Omental fat pad (tissue), 4 donors: ENCODE results near the gene DHFR. TPM values are rescaled to one million over a fixed set of nuclear protein-coding genes. Genes with fewer than 3 reads are reported as not detected.
A peak's percentile ranks its signal among the peaks of the same experiment; 100 is the strongest.

ENCODE experiments used
- ATAC-seq: fragments of 150-250 bp; one replicate; pipeline ENCODE4 v1.9.1; 2016; ENCODE audit warnings: mild to moderate bottlenecking, moderate library complexity; ENCODE audit not compliant: low FRiP score
- DNase-seq: peaks from one replicate; pipeline ENCODE4 v3.0.0-alpha.2; 2019; ENCODE audit warnings: low spot score
- total RNA-seq, 4 donors: library from RNA; depleted of rRNA; stranded (reverse); fragments of >200 nt; gene quantifications; one replicate each; pipeline ENCODE4 v1.1.0, GENCODE V29; 2016
- TF ChIP-seq, protein P1 (sequence below), 3 donors: fragments of 450-650 bp; IDR thresholded peaks; one replicate each; pipeline ENCODE4 v1.5.1; 2016 to 2017; ENCODE audit warnings: antibody characterized with exemption in 3 of 3, mild to moderate bottlenecking in 3 of 3, moderate library complexity in 2 of 3

Gene DHFR
- 10 to 100 TPM in 3 of 4 donors, 1 to 10 TPM in 1; 9.1 to 12.2 (median 10.2) TPM for total RNA-seq

DNA sequence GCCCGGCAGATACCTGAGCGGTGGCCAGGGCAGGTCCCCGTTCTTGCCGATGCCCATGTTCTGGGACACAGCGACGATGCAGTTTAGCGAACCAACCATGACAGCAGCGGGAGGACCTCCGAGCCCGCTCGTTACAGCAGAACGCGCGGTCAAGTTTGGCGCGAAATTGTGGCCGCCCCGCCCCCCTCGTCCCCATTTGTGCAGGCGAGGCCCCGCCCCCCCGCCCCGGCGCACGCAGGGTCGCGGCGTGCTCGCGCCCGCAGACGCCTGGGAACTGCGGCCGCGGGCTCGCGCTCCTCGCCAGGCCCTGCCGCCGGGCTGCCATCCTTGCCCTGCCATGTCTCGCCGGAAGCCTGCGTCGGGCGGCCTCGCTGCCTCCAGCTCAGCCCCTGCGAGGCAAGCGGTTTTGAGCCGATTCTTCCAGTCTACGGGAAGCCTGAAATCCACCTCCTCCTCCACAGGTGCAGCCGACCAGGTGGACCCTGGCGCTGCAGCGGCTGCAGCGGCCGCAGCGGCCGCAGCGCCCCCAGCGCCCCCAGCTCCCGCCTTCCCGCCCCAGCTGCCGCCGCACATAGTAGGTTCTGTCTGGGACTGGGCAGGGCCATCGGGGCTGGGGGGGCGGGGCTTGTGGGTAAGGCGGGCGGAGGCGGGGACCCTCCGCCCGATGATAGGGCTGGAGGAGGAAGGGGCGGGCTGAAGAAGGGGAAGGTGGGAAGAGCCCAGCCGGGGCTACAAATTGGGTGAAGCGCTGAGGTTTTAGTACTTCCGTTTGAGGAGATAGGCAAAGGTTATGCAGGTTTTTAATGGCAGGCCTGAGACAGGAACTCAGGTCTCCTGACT lies at the start of gene DHFR, which contains the start of gene MSH3:
TSS of gene DHFR (minus strand) at position 593 of the 840 bp plus-strand sequence. CDS start at position 99, 494 bp downstream.
TSS of gene MSH3 (plus strand) at position 262 of the 840 bp plus-strand sequence. CDS start at position 338, 76 bp downstream.
- no peak for ATAC-seq
- TF ChIP-seq, protein P1, sequence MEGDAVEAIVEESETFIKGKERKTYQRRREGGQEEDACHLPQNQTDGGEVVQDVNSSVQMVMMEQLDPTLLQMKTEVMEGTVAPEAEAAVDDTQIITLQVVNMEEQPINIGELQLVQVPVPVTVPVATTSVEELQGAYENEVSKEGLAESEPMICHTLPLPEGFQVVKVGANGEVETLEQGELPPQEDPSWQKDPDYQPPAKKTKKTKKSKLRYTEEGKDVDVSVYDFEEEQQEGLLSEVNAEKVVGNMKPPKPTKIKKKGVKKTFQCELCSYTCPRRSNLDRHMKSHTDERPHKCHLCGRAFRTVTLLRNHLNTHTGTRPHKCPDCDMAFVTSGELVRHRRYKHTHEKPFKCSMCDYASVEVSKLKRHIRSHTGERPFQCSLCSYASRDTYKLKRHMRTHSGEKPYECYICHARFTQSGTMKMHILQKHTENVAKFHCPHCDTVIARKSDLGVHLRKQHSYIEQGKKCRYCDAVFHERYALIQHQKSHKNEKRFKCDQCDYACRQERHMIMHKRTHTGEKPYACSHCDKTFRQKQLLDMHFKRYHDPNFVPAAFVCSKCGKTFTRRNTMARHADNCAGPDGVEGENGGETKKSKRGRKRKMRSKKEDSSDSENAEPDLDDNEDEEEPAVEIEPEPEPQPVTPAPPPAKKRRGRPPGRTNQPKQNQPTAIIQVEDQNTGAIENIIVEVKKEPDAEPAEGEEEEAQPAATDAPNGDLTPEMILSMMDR (IDR thresholded peaks at IDR 0.05) = no peak
- DNase-seq = peak; percentile 72

GRCh38 chr5:80704221-80704620 lies 49.4 kb upstream of the DHFR start:
- DNase-seq (no peak), ATAC-seq (no peak)
- TF ChIP-seq, protein P1 (IDR thresholded peaks at IDR 0.05) = no peak

- ATAC-seq = no peak
- no peak for DNase-seq
- TF ChIP-seq, protein P1 (IDR thresholded peaks at IDR 0.05) = no peak
Observed at GRCh38 chr5:80703747-80704146, 49.0 kb upstream of the DHFR start.

GRCh38 chr5:80703291-80703690 lies 48.5 kb upstream of the DHFR start:
- DNase-seq (no peak), ATAC-seq (no peak)
- TF ChIP-seq, protein P1 (IDR thresholded peaks at IDR 0.05) = no peak

DNA sequence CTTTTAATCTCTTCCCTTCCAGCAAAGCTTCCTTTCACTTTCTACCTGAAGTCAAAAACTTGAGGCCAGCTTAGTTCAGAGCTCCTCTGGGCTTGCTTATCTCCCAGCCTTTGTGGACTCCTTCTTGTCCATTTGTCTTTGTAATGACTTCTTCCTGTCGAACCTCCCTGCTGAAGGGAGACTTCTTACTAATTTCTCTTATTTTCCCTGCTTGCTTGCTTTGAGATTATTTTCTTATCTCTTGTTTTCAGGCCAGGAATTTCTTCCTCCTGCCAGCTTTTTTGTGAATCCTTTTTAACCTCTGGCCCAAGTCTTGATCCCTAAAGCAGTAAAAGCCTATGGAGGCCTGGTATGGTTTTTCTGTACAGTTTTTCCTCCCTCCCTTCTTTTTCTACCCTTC lies 46.8 kb upstream of the DHFR start:
- TF ChIP-seq, protein P1 (IDR thresholded peaks at IDR 0.05) = no peak
- DNase-seq = no peak
- ATAC-seq = no peak

DNA sequence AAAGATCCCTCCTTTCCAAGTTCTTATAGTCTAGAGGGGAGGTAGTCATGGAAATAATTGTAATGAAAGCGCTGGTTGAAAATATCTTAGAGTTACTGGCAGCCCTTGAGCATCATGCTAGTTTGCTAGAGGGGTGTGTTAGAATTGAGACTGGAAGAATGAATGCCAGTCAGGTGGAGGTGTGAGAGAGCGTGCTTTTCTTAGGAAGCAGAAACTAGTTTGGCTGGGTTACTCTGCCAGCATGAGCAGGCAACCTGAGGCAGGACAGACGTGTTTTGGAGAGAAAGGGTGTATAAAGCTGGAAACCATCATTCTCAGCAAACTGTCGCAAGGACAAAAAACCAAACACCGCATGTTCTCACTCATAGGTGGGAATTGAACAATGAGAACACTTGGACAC lies 43.6 kb upstream of the DHFR start:
- ATAC-seq = no peak
- no peak for DNase-seq
- TF ChIP-seq, protein P1 (IDR thresholded peaks at IDR 0.05) = no peak

DNA sequence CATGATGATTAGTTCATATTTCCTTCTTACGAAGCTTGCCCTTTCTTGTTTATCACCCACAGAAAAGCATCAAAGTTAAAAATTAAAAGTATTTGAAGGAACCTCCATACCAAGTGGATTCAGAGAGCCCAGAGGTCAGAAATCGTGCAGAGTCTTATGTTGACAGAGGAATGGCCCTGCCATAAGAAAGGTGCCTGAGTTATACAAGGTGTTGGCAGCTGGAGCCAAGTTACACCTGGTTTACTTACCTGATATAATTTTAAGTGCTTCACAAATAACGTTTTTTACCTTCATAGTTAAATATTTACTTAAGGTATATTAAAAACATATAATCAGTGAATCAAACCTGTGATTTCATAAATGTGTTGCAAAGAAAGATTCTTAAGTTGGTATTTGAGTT lies 42.3 kb upstream of the DHFR start:
- TF ChIP-seq, protein P1 (IDR thresholded peaks at IDR 0.05) = no peak
- ATAC-seq (no peak), DNase-seq (no peak)
